Iris pigment epithelial cell (primary cell): Measurements from ENCODE around the gene S1PR5.

ENCODE experiments used
- DNase-seq: peaks from one replicate; pipeline ENCODE4 v3.0.0-alpha.2; 2011; ENCODE audit warnings: low read depth

Gene S1PR5

GRCh38 chr19:10467104-10467706 is 50.0 kb downstream of the S1PR5 start:
- no peak for DNase-seq

- no peak for DNase-seq
Measured at GRCh38 chr19:10464456-10464855, 52.8 kb downstream of the S1PR5 start.
